GM23338 (cell line): ENCODE data around the gene HERPUD1. TPM values are rescaled to one million over a fixed set of nuclear protein-coding genes. Genes with fewer than 3 reads are reported as not detected.

Experiments
- ATAC-seq: fragments of 200-7000 bp; cut with Tn5 transposase; 3 replicates; pipeline ENCODE4 v1.9.1; 2020
- DNase-seq: peaks from one replicate; pipeline ENCODE4 v3.0.0-alpha.2; 2015; ENCODE audit warnings: low spot score
- H2AFZ ChIP-seq: fragments of 200-600 bp; sonication (generic); 2 replicates; pipeline ENCODE4 v1.8.0; 2016; ENCODE audit warnings: antibody characterized with exemption, mild to moderate bottlenecking, moderate library complexity
- H3F3A ChIP-seq: fragments of 200-600 bp; sonication (generic); replicated peaks from 2 replicates; pipeline ENCODE4 v1.8.0; 2017; ENCODE audit warnings: antibody characterized with exemption, mixed run types, low read depth
- H3K27ac ChIP-seq: fragments of 200-600 bp; sonication (generic); 2 replicates; pipeline ENCODE4 v1.6.1; 2016; ENCODE audit warnings: low read depth
- H3K27me3 ChIP-seq: fragments of 200-600 bp; sonication (generic); 2 replicates; pipeline ENCODE4 v1.8.0; 2016; ENCODE audit warnings: mild to moderate bottlenecking, mixed run types, moderate library complexity; ENCODE audit not compliant: insufficient read depth
- H3K36me3 ChIP-seq: fragments of 200-600 bp; sonication (generic); 2 replicates; pipeline ENCODE4 v1.8.0; 2016; ENCODE audit warnings: mild to moderate bottlenecking; ENCODE audit not compliant: insufficient read depth
- H3K4me1 ChIP-seq: fragments of 200-600 bp; sonication (generic); 2 replicates; pipeline ENCODE4 v1.8.0; 2016; ENCODE audit warnings: mild to moderate bottlenecking, moderate library complexity; ENCODE audit not compliant: insufficient read depth
- H3K4me2 ChIP-seq: fragments of 200-600 bp; sonication (generic); 2 replicates; pipeline ENCODE4 v1.7.1; 2017; ENCODE audit warnings: mixed run types
- H3K4me3 ChIP-seq: fragments of 200-600 bp; sonication (generic); 2 replicates; pipeline ENCODE4 v1.6.1; 2016; ENCODE audit warnings: mixed run types
- H3K79me2 ChIP-seq: fragments of 200-600 bp; sonication (generic); replicated peaks from 2 replicates; pipeline ENCODE4 v1.8.0; 2017; ENCODE audit warnings: mild to moderate bottlenecking; ENCODE audit not compliant: insufficient read depth
- H3K9me2 ChIP-seq: fragments of 200-600 bp; sonication (generic); 2 replicates; pipeline ENCODE4 v1.8.0; 2017; ENCODE audit not compliant: insufficient read depth
- H4K20me1 ChIP-seq: fragments of 200-600 bp; sonication (generic); replicated peaks from 2 replicates; pipeline ENCODE4 v1.8.0; 2017; ENCODE audit warnings: mild to moderate bottlenecking; ENCODE audit not compliant: insufficient read depth
- H3K27ac Mint-ChIP-seq: 2 replicates; pipeline ENCODE4 v1.8.0; 2020; ENCODE audit warnings: inconsistent platforms, mild to moderate bottlenecking, moderate library complexity, mixed read lengths
- H3K27me3 Mint-ChIP-seq: 3 replicates; pipeline ENCODE4 v1.8.0; 2022; ENCODE audit warnings: low read depth, mild to moderate bottlenecking, moderate library complexity, mixed read lengths, inconsistent platforms; ENCODE audit not compliant: insufficient read depth, poor library complexity
- H3K36me3 Mint-ChIP-seq: 3 replicates; pipeline ENCODE4 v1.8.0; 2021; ENCODE audit warnings: low read depth, mild to moderate bottlenecking, inconsistent platforms, moderate library complexity, mixed read lengths
- H3K4me1 Mint-ChIP-seq: 3 replicates; pipeline ENCODE4 v1.8.0; 2020; ENCODE audit warnings: mild to moderate bottlenecking, inconsistent platforms, mixed read lengths
- H3K4me3 Mint-ChIP-seq: 3 replicates; pipeline ENCODE4 v1.8.0; 2021; ENCODE audit warnings: moderate library complexity, mild to moderate bottlenecking, inconsistent platforms, mixed read lengths
- H3K9me3 Mint-ChIP-seq: 3 replicates; pipeline ENCODE4 v1.8.0; 2020; ENCODE audit warnings: moderate library complexity, mild to moderate bottlenecking, inconsistent platforms, mixed read lengths
- CTCF ChIP-seq, 2 experiments: fragments of 200-600 bp in 1 of 2; sonication (generic) in 1 of 2; conservative IDR thresholded peaks; 2 replicates each; pipeline versions ENCODE4 v1.5.1 to v1.6.1; 2016 to 2017; ENCODE audit warnings: antibody characterized with exemption in 2 of 2, low read depth in 2 of 2, mild to moderate bottlenecking in 2 of 2, moderate library complexity in 1 of 2
- JUNB ChIP-seq: IDR thresholded peaks from one replicate; pipeline ENCODE4 v1.6.1; 2016; ENCODE audit warnings: antibody characterized with exemption; ENCODE audit not compliant: unreplicated experiment
- POLR2AphosphoS5 ChIP-seq: IDR thresholded peaks from 2 replicates; pipeline ENCODE4 v1.6.1; 2016; ENCODE audit warnings: antibody characterized with exemption, low read depth
- REST ChIP-seq: IDR thresholded peaks from one replicate; pipeline ENCODE4 v1.6.1; 2018; ENCODE audit warnings: antibody characterized with exemption; ENCODE audit not compliant: unreplicated experiment
- ZNF331 ChIP-seq: fragments of 250-450 bp; sonication (Bioruptor Pico); IDR thresholded peaks from 2 replicates; pipeline ENCODE4 v1.5.0; 2020; ENCODE audit warnings: low read depth, mild to moderate bottlenecking, moderate library complexity
- ZNF462 ChIP-seq: fragments of 250-450 bp; sonication (Bioruptor Pico); IDR thresholded peaks from 2 replicates; pipeline ENCODE4 v1.5.0; 2020; ENCODE audit warnings: mild to moderate bottlenecking, moderate library complexity
- polyA plus RNA-seq: library from polyadenylated mRNA; unstranded; fragments of >200 nt; fragmentation: Nextera tagmentation; extraction: Ambion mirVana; gene quantifications from 2 replicates; pipeline ENCODE4 v1.2.1, GENCODE V29; 2016
- total RNA-seq: library from RNA; depleted of rRNA; stranded (reverse); fragments of >200 nt; shearing (Covaris generic); gene quantifications from 2 replicates; pipeline ENCODE4 v1.2.3, GENCODE V29; 2014

Gene HERPUD1
- total and polyA plus RNA-seq, 2 experiments from 2014 or later, result 41.1 to 44.1 TPM

DNA sequence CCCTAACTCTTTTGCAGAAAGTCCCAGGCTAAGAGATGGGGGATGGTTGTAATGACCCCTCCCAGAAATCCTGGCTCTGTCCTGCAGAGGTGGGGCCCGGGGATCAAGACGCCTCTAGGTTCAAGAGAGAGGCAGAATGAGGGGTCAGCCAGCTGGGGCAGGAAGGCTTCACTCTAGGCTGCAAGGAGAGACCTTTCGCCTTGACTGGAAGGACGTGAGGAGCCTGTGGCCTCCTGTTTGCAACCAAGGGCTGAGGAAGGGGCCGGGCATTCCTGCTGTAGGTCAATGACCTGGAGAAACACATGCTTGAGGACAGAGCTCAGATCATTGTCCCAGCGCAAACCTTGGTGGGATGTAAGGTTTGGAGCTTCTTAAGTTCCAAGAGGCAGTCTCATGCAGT, 21.1 kb downstream of the HERPUD1 start:
- Mint-ChIP-seq H3K9me3 (peaks cover 8% of the 10 kb centered on the region; the same call in 2 of the 3 replicates), H3K4me1 (no peaks in the 10 kb centered on the region; the same call in 2 of the 3 replicates), H3K4me3 (no peak overlapping the region), H3K27me3 (peaks cover 11% of the 10 kb centered on the region), H3K27ac (no peak overlapping the region), H3K36me3 (no peaks in the 10 kb centered on the region; the same call in 2 of the 3 replicates)
- TF ChIP-seq REST (no peak), POLR2AphosphoS5 (no peak)
- Histone ChIP-seq H3F3A (no peaks in the 10 kb centered on the region), H3K4me2 (no peak overlapping the region), H3K4me3 (no peak overlapping the region), H3K36me3 (no peaks in the 10 kb centered on the region), H2AFZ (no peak overlapping the region), H3K27ac (no peak overlapping the region), H4K20me1 (no peaks in the 10 kb centered on the region), H3K9me2 (no peaks in the 10 kb centered on the region), H3K4me1 (no peaks in the 10 kb centered on the region), H3K27me3 (no peaks in the 10 kb centered on the region), H3K79me2 (no peaks in the 10 kb centered on the region)
- DNase-seq (no peak), ATAC-seq (no peak)

- no peaks in the 10 kb centered on the region for H3K27me3 ChIP-seq
- H3K27ac ChIP-seq, result no peak overlapping the region
- H3K4me3 ChIP-seq, result no peak overlapping the region
- H3F3A ChIP-seq, result no peaks in the 10 kb centered on the region
- Mint-ChIP-seq H3K4me1 (no peaks in the 10 kb centered on the region; the same call in 2 of the 3 replicates), H3K36me3 (no peaks in the 10 kb centered on the region; the same call in 2 of the 3 replicates), H3K27ac (no peak overlapping the region), H3K9me3 (peaks cover 8% of the 10 kb centered on the region; the same call in 2 of the 3 replicates), H3K4me3 (no peak overlapping the region), H3K27me3 (peaks cover 6% of the 10 kb centered on the region)
- H3K9me2 ChIP-seq, result no peaks in the 10 kb centered on the region
- no peaks in the 10 kb centered on the region for H3K36me3 ChIP-seq
- ATAC-seq (no peak), DNase-seq (no peak)
- no peaks in the 10 kb centered on the region for H3K79me2 ChIP-seq
- H2AFZ ChIP-seq, result no peak overlapping the region
- H3K4me1 ChIP-seq, result no peaks in the 10 kb centered on the region; the same call in 1 of the 2 replicates
- H4K20me1 ChIP-seq, result no peaks in the 10 kb centered on the region
- H3K4me2 ChIP-seq, result no peak overlapping the region
- TF ChIP-seq POLR2AphosphoS5 (no peak), JUNB (no peak), ZNF331 (CRISPR knock-in tag) (no peak), CTCF (conservative IDR thresholded peaks at IDR 0.05; ENCODE audit: low read depth in 2 of 2) (no peak), ZNF462 (CRISPR knock-in tag) (no peak)
These were observed 24.1 kb downstream of the HERPUD1 start for GRCh38 chr16:56956076-56956475.
